Left ventricle myocardium inferior (tissue), 1 donor: ENCODE results near the gene SDC1. TPM values are rescaled to one million over a fixed set of nuclear protein-coding genes. Genes with fewer than 3 reads are reported as not detected.

Experiments used
- DNase-seq: peaks from one replicate; pipeline ENCODE4 v3.0.0-alpha.2; 2020
- H3K27ac ChIP-seq: fragments of 200-600 bp; replicated peaks from 2 replicates; pipeline ENCODE4 v1.8.0; 2021
- H3K27me3 ChIP-seq: fragments of 200-600 bp; 2 replicates; pipeline ENCODE4 v1.8.0; 2021; ENCODE audit warnings: low read depth
- H3K36me3 ChIP-seq: fragments of 200-600 bp; 2 replicates; pipeline ENCODE4 v1.8.0; 2021
- H3K4me1 ChIP-seq: fragments of 200-600 bp; 2 replicates; pipeline ENCODE4 v1.8.0; 2021
- H3K4me3 ChIP-seq: fragments of 200-600 bp; 2 replicates; pipeline ENCODE4 v1.8.0; 2021; ENCODE audit warnings: mild to moderate bottlenecking, moderate library complexity
- H3K9me3 ChIP-seq: fragments of 200-600 bp; replicated peaks from 2 replicates; pipeline ENCODE4 v1.8.0; 2021
- intact Hi-C: fragments of 100-400 bp; cut with micrococcal nuclease; formaldehyde crosslinking; loops from one replicate; pipeline ENCODE4 v1.11.0; 2022
- total RNA-seq: library from RNA; stranded (reverse); fragmentation: NEBNext Ultra II Directional; extraction: Animal tissue kit (Norgen Biotek cat#: 25700); gene quantifications from one replicate; pipeline ENCODE4 v1.2.1, GENCODE V29; 2021
- TF ChIP-seq, protein P1 (sequence below): fragments of 200-600 bp; IDR thresholded peaks from 2 replicates; pipeline ENCODE4 v1.8.0; 2021; ENCODE audit warnings: antibody characterized with exemption, mild to moderate bottlenecking, borderline replicate concordance
- donor health status: DM: no; HTN: yes; CAD: no; lungs with severe emphysema.

Gene SDC1
- total RNA-seq, 1 donor from 2014 or later = 0.41 TPM

DNA sequence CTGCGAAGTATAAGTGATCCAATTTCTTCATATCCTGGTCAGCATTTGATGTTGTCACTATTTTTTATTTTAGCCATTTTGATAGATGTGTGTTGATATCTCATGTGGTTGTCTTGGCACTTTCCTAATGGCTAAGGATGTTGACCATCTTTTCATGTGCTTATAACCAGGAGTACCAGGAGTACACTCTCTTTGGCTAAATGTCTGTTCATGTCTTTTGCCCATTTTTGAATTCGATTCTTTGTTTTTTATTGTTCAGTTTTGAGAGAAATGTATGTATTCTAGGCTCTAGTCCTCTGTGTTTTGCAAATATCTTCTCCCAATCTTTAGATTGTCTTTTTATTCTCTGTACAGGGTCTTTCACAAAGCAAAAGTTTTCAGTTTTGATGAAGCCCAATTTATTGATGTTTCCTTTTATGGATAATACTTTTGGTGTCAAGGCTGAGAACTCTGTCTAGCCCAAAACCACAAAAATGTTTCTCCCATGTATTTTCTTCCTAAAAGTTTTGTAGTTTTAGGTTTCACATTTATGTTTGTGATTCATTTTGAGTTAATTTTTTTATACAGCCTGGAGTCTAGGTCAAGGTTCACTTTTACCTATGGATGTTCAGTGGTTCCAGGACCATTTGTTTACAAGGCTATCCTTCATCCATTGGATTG is 65.4 kb downstream of the SDC1 start:
- Histone ChIP-seq H3K27me3 (peaks cover 31% of the 10 kb centered on the region), H3K4me3 (no peak overlapping the region), H3K36me3 (no peaks in the 10 kb centered on the region), H3K27ac (no peak overlapping the region), H3K9me3 (no peaks in the 10 kb centered on the region), H3K4me1 (no peaks in the 10 kb centered on the region)
- intact Hi-C loops = no loop called here
- no peak for DNase-seq
- TF ChIP-seq, protein P1, sequence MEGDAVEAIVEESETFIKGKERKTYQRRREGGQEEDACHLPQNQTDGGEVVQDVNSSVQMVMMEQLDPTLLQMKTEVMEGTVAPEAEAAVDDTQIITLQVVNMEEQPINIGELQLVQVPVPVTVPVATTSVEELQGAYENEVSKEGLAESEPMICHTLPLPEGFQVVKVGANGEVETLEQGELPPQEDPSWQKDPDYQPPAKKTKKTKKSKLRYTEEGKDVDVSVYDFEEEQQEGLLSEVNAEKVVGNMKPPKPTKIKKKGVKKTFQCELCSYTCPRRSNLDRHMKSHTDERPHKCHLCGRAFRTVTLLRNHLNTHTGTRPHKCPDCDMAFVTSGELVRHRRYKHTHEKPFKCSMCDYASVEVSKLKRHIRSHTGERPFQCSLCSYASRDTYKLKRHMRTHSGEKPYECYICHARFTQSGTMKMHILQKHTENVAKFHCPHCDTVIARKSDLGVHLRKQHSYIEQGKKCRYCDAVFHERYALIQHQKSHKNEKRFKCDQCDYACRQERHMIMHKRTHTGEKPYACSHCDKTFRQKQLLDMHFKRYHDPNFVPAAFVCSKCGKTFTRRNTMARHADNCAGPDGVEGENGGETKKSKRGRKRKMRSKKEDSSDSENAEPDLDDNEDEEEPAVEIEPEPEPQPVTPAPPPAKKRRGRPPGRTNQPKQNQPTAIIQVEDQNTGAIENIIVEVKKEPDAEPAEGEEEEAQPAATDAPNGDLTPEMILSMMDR = no peak

DNA sequence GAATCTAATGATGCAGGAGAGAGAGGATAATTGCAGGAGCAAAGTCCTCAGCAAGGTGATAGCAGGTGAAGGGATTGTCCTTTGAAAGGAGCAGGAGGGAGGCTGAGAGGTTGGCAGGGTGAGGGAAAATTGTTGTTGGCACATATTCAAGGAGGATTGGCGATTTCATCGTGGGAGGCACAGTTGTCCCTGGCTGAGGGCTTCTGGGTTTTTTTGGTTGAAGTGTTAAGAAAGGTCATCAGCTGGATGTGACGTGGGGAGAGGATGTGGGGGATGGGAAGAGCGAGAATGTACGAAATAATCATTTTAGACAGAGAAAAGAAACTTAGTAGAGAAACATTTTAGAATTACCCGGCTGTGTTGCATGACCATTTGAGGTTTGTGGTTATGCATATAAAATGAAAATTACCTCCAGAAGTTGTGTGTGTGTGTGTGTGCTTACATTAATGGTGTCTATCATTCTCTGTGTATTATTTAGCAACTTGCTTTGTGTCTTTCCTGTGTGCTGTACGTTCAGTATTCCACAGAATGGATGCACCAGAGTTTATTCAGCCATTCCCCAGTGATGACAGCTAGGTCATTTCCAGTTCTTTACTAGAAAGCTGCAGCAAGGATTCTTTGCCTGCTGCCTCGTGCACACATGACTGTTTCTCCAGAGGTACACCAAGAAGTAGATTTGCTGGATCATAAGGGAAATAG is 67.6 kb downstream of the SDC1 start:
- Histone ChIP-seq H3K9me3 (no peaks in the 10 kb centered on the region), H3K36me3 (no peaks in the 10 kb centered on the region), H3K4me3 (no peak overlapping the region), H3K27me3 (peaks cover 35% of the 10 kb centered on the region), H3K27ac (no peak overlapping the region), H3K4me1 (no peaks in the 10 kb centered on the region)
- DNase-seq = no peak
- intact Hi-C loops = no loop called here
- TF ChIP-seq, protein P1 = no peak

DNA sequence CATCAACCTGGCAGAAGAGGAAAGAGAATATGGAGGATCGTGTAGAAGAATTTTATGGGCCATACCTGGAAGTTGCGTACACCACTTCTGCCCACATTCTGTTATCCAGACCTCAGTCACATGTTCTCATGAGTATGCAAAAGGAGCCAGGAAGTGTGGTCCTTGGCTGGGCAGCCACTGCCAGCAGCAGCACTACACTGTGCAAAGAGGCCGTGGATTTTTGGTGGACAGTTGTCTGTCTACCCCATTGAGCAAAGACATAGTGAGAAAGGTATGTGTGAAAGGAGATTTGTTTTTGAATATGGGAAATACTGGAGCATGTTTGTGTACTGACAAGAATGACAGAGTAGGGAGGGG is 68.1 kb downstream of the SDC1 start:
- no peak for DNase-seq
- intact Hi-C loops = no loop called here
- H3K9me3 ChIP-seq = no peaks in the 10 kb centered on the region
- no peak overlapping the region for H3K27ac ChIP-seq
- no peak overlapping the region for H3K4me3 ChIP-seq
- H3K4me1 ChIP-seq = no peaks in the 10 kb centered on the region
- H3K36me3 ChIP-seq = no peaks in the 10 kb centered on the region
- TF ChIP-seq, protein P1 = no peak
- peaks cover 31% of the 10 kb centered on the region for H3K27me3 ChIP-seq

DNA sequence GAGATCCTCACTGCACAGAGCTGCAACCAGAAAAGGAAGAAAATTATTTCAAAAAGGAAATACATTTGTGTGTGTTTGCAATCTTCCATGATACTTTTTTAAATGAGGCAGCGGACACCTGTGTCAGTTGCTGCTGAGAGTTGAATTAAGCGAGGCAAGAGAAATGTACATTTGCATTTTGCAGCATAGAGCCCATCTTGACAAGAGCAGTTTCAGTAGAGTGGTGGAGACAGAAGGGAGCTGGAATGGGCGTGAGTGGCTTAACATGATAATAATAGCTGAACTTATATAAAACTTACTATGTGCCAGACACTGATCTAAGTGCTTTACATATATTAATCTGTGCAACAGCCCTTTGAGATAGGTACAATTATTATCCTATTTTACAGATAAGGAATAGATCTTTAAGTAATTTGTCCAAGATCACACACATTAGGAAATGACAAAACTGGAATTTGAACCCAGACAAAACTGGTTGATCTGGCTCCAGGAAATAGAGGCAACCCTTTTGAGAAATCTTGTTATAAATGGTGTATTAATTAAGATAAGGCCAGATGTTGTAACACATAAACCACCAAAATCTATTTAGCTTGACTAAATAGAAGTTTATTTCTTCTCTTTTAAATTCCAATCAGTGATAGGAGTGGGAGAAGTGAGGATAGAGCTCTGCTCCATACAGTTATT is 68.7 kb downstream of the SDC1 start:
- no peak overlapping the region for H3K4me3 ChIP-seq
- no peaks in the 10 kb centered on the region for H3K9me3 ChIP-seq
- H3K27ac ChIP-seq = no peak overlapping the region
- no peak for DNase-seq
- intact Hi-C loops = no loop called here
- H3K27me3 ChIP-seq = peaks cover 33% of the 10 kb centered on the region
- H3K36me3 ChIP-seq = no peaks in the 10 kb centered on the region
- TF ChIP-seq, protein P1 = no peak
- H3K4me1 ChIP-seq = no peaks in the 10 kb centered on the region

DNA sequence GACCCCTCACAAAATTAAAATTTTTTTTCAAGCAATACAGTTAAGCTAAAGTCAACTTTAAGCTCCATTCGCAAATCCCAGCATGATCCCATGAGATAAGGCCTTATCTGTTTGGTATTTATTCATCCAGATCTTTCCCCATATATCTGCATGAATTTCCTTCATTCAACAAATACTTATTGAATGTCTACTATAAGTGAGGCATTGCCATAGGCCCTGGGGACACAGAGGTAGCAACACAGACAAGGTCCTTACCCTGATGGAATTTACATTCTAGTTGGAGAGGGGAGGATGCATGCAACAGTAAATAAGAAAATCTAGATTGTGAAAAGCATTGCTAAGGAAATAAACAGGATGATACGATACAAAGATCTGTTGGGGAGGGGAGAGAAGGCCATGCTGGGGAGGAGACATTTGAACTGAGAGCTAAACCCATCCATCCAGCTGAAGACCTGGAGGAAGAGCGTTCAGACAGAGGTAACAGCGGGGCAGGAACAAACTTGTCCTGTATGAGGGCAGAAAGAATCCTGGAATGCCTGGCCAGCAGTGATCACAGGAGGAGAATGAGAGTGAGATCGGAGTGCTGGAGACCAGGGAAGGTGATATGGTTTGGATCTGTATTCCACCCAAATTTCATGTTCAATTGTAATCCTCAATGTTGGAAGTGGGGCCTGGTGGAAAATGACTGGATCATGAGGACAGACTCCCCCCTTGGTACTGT is 71.6 kb downstream of the SDC1 start:
- DNase-seq = no peak
- TF ChIP-seq, protein P1 = no peak
- Histone ChIP-seq H3K36me3 (no peaks in the 10 kb centered on the region), H3K9me3 (no peaks in the 10 kb centered on the region), H3K27ac (no peak overlapping the region), H3K27me3 (peaks cover 29% of the 10 kb centered on the region), H3K4me3 (no peak overlapping the region), H3K4me1 (no peaks in the 10 kb centered on the region)
- intact Hi-C loops = no loop called here
